Measurements from ENCODE around the gene ARMC12. TPM values are rescaled to one million over a fixed set of nuclear protein-coding genes. Genes with fewer than 3 reads are reported as not detected.
A peak's percentile ranks its signal among the peaks of the same experiment; 100 is the strongest.

The ARMC12 gene
- total and polyA plus RNA-seq, 2 of the 13 experiments (the other 11 are each of a cell fraction or from before 2014, with no cell fraction given) = 1.3 TPM; not detected in 1

DNA sequence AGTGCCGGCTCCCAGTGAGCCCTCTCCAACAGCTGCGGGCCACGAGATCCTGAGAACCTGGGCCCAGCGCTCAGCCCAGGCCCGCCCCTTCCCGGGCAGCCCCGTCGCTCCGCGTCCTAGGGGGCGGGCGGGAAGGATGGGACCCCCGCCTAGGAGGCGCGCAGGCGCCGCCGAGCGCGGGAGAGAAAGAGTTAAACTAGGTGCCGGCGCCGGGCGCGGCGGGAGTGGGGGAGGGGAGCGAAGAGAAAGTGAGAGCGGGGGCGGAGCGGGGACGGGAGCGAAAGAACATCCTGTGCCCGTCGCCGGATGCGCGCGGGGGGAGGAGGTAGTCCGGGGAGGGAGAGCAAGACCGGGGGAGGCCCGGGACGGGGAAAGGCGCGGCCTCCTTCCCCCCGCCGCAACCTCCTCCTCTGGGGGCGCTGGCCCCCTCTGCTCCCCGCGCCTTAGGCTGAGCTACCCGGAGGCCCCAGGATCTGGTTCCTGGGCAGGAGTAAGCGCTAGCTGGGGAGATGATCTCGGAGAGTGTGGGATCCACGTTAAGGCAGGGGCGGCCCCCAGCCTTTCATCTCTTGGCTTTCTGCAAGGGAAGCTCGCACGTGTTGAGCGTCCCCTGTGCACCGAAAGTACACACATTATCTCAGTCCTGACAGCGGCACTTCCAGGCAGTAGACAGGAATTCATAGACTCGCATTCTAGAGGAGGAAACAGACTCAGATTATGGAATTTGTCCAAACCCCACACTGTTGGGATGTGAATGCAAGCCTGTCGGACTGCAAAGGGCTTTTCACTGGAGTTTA is 4.9 kb upstream of the ARMC12 start (continued):
- TF ChIP-seq, protein P1, sequence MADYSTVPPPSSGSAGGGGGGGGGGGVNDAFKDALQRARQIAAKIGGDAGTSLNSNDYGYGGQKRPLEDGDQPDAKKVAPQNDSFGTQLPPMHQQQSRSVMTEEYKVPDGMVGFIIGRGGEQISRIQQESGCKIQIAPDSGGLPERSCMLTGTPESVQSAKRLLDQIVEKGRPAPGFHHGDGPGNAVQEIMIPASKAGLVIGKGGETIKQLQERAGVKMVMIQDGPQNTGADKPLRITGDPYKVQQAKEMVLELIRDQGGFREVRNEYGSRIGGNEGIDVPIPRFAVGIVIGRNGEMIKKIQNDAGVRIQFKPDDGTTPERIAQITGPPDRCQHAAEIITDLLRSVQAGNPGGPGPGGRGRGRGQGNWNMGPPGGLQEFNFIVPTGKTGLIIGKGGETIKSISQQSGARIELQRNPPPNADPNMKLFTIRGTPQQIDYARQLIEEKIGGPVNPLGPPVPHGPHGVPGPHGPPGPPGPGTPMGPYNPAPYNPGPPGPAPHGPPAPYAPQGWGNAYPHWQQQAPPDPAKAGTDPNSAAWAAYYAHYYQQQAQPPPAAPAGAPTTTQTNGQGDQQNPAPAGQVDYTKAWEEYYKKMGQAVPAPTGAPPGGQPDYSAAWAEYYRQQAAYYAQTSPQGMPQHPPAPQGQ (CRISPR knock-in tag; IDR thresholded peaks at IDR 0.05; ENCODE audit: borderline replicate concordance) = no peak
- TF ChIP-seq GATAD1 (CRISPR knock-in tag; IDR thresholded peaks at IDR 0.05) (no peak; the same call in none of the 2 replicates), SMC3 (IDR thresholded peaks at IDR 0.05; ENCODE audit: low read length) (no peak), GATA4 (IDR thresholded peaks at IDR 0.05; ENCODE audit: borderline replicate concordance, low read depth) (no peak; the same call in 1 of the 2 replicates), ZMYM2 (CRISPR knock-in tag; IDR thresholded peaks at IDR 0.05) (no peak), HOMEZ (CRISPR knock-in tag; IDR thresholded peaks at IDR 0.05; ENCODE audit: low read depth) (0 out of 2 replicates have a peak, but pooled peaks have one; percentile 56), ZNF614 (CRISPR knock-in tag; IDR thresholded peaks at IDR 0.05; ENCODE audit: borderline replicate concordance) (peak; percentile 69), ETV6 (CRISPR knock-in tag; conservative IDR thresholded peaks at IDR 0.05) (peak; percentile 78; the same call in 1 of the 2 replicates), SRY (CRISPR knock-in tag; IDR thresholded peaks at IDR 0.05) (no peak), IRF1 (CRISPR knock-in tag; IDR thresholded peaks at IDR 0.05; ENCODE audit: low read depth) (no peak), ZNF605 (CRISPR knock-in tag; IDR thresholded peaks at IDR 0.05) (no peak), RCOR2 (CRISPR knock-in tag; IDR thresholded peaks at IDR 0.05) (no peak; the same call in 1 of the 2 replicates), SKIL (CRISPR knock-in tag; IDR thresholded peaks at IDR 0.05; ENCODE audit: borderline replicate concordance) (peak; percentile 93)
- TF ChIP-seq, protein P2, sequence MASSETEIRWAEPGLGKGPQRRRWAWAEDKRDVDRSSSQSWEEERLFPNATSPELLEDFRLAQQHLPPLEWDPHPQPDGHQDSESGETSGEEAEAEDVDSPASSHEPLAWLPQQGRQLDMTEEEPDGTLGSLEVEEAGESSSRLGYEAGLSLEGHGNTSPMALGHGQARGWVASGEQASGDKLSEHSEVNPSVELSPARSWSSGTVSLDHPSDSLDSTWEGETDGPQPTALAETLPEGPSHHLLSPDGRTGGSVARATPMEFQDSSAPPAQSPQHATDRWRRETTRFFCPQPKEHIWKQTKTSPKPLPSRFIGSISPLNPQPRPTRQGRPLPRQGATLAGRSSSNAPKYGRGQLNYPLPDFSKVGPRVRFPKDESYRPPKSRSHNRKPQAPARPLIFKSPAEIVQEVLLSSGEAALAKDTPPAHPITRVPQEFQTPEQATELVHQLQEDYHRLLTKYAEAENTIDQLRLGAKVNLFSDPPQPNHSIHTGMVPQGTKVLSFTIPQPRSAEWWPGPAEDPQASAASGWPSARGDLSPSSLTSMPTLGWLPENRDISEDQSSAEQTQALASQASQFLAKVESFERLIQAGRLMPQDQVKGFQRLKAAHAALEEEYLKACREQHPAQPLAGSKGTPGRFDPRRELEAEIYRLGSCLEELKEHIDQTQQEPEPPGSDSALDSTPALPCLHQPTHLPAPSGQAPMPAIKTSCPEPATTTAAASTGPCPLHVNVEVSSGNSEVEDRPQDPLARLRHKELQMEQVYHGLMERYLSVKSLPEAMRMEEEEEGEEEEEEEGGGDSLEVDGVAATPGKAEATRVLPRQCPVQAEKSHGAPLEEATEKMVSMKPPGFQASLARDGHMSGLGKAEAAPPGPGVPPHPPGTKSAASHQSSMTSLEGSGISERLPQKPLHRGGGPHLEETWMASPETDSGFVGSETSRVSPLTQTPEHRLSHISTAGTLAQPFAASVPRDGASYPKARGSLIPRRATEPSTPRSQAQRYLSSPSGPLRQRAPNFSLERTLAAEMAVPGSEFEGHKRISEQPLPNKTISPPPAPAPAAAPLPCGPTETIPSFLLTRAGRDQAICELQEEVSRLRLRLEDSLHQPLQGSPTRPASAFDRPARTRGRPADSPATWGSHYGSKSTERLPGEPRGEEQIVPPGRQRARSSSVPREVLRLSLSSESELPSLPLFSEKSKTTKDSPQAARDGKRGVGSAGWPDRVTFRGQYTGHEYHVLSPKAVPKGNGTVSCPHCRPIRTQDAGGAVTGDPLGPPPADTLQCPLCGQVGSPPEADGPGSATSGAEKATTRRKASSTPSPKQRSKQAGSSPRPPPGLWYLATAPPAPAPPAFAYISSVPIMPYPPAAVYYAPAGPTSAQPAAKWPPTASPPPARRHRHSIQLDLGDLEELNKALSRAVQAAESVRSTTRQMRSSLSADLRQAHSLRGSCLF (CRISPR knock-in tag; IDR thresholded peaks at IDR 0.05; ENCODE audit: borderline replicate concordance) = no peak
- TF ChIP-seq, protein P3, sequence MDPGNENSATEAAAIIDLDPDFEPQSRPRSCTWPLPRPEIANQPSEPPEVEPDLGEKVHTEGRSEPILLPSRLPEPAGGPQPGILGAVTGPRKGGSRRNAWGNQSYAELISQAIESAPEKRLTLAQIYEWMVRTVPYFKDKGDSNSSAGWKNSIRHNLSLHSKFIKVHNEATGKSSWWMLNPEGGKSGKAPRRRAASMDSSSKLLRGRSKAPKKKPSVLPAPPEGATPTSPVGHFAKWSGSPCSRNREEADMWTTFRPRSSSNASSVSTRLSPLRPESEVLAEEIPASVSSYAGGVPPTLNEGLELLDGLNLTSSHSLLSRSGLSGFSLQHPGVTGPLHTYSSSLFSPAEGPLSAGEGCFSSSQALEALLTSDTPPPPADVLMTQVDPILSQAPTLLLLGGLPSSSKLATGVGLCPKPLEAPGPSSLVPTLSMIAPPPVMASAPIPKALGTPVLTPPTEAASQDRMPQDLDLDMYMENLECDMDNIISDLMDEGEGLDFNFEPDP (CRISPR knock-in tag; conservative IDR thresholded peaks at IDR 0.05) = no peak

Data from HepG2 (cell line).